Measurements from ENCODE around the gene TNFRSF21. TPM values are rescaled to one million over a fixed set of nuclear protein-coding genes. Genes with fewer than 3 reads are reported as not detected.

The TNFRSF21 gene
- total and polyA plus RNA-seq, 2 donors from 2014 or later, result 40.3 to 45.5 TPM

DNA sequence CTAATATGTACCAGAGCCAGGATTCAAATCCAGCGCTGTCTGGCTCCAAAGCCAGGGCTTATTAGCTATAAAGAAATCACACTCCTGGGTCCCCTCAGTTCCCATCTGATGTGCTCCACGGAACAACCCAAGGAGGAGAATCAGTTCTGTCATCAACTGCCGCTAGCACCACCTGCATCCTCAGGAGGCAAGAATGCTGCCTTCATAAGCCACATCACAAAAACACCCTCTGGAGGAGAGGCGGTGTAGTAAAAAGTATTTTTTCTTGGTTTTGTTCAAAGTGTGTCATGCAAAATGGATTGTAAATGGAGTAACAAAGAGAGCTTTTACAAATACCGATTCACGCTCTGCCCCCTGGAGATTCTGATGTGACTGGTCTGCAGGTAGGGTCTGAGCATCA lies 57.1 kb downstream of the TNFRSF21 start:
- FAIRE-seq, result no peak
- no peak overlapping the region for H3K4me3 ChIP-seq (ENCODE audit: low read length in 3 of 3)
- H3K4me1 ChIP-seq (ENCODE audit: control insufficient read depth in 2 of 3, insufficient read depth in 2 of 3, low read depth in 1 of 3, low read length in 3 of 3), result peaks cover 0 to 11% (median 7%) of the 10 kb centered on the region in 3 donors
- DNase-seq, result no peak
- H3K9me3 ChIP-seq (ENCODE audit: control insufficient read depth in 2 of 3, insufficient read depth in 1 of 3, low read length in 3 of 3), result no peaks in the 10 kb centered on the region
- peaks cover 0 to 20% (median 3%) of the 10 kb centered on the region in 3 donors for H3K36me3 ChIP-seq (ENCODE audit: control insufficient read depth in 2 of 3, insufficient read depth in 3 of 3, low read length in 3 of 3)
- no peak overlapping the region for H3K27ac ChIP-seq (ENCODE audit: low read depth in 2 of 2, low read length in 2 of 2)
- intact Hi-C loops (cut with DNase I), result no loop called here
- no peak overlapping the region for H3K9ac ChIP-seq (ENCODE audit: low read length in 3 of 3)
- H3K27me3 ChIP-seq (ENCODE audit: control insufficient read depth, insufficient read depth, low read length), result no peaks in the 10 kb centered on the region
- TF ChIP-seq, protein P1, sequence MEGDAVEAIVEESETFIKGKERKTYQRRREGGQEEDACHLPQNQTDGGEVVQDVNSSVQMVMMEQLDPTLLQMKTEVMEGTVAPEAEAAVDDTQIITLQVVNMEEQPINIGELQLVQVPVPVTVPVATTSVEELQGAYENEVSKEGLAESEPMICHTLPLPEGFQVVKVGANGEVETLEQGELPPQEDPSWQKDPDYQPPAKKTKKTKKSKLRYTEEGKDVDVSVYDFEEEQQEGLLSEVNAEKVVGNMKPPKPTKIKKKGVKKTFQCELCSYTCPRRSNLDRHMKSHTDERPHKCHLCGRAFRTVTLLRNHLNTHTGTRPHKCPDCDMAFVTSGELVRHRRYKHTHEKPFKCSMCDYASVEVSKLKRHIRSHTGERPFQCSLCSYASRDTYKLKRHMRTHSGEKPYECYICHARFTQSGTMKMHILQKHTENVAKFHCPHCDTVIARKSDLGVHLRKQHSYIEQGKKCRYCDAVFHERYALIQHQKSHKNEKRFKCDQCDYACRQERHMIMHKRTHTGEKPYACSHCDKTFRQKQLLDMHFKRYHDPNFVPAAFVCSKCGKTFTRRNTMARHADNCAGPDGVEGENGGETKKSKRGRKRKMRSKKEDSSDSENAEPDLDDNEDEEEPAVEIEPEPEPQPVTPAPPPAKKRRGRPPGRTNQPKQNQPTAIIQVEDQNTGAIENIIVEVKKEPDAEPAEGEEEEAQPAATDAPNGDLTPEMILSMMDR (IDR thresholded peaks at IDR 0.05; ENCODE audit: borderline replicate concordance, extremely low read depth, insufficient read depth), result no peak

DNA sequence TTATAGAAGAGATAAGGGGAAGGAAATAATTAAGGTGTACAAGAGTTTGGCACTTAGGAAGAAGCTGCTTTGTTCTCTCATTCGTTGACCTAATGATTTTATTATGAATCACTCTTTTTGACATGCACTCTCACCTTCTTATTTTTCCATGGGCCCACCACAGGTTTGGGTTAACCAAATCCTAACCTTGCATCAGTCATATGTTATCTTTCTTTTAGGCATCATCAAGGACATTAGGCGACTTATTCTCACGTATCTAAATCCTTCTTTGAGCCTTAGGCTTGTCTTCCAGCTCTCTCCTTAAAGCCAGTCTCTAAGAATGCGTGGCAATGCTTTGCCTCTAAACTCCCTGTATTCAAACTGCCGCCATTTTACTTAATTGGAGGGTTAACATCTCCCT lies 58.3 kb downstream of the TNFRSF21 start:
- no peak overlapping the region for H3K27ac ChIP-seq (ENCODE audit: low read depth in 2 of 2, low read length in 2 of 2)
- no peaks in the 10 kb centered on the region for H3K27me3 ChIP-seq (ENCODE audit: control insufficient read depth, insufficient read depth, low read length)
- no peak overlapping the region for H3K4me3 ChIP-seq (ENCODE audit: low read length in 3 of 3)
- FAIRE-seq (no peak), DNase-seq (no peak)
- H3K9me3 ChIP-seq (ENCODE audit: control insufficient read depth in 2 of 3, insufficient read depth in 1 of 3, low read length in 3 of 3), result no peaks in the 10 kb centered on the region
- peaks cover 0 to 20% (median 3%) of the 10 kb centered on the region in 3 donors for H3K36me3 ChIP-seq (ENCODE audit: control insufficient read depth in 2 of 3, insufficient read depth in 3 of 3, low read length in 3 of 3)
- intact Hi-C loops (cut with DNase I), result no loop called here
- TF ChIP-seq, protein P1 (IDR thresholded peaks at IDR 0.05; ENCODE audit: borderline replicate concordance, extremely low read depth, insufficient read depth), result no peak
- no peak overlapping the region for H3K9ac ChIP-seq (ENCODE audit: low read length in 3 of 3)
- H3K4me1 ChIP-seq (ENCODE audit: control insufficient read depth in 2 of 3, insufficient read depth in 2 of 3, low read depth in 1 of 3, low read length in 3 of 3), result peaks cover 0 to 21% (median 15%) of the 10 kb centered on the region in 3 donors

DNA sequence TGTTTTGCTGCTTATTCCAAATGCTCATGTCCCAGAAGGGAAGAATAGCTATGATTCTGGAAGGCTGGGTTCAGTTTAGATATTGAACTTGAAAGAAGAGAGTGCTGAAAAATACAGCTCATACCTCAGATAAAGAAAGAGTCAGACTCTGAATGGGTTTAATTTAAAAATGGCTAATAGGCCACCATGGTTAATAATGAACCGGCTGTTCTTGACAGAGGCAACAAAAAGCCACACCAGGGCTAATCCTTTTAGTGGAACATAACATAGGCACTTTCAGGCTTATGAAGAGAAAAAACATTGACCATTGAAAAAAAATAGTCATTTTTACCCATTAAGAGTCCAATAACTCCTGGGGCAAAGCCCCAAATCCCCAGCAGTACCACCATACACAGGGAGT lies 59.4 kb downstream of the TNFRSF21 start:
- FAIRE-seq (no peak), DNase-seq (no peak)
- Histone ChIP-seq H3K4me3 (ENCODE audit: low read length in 3 of 3) (no peak overlapping the region), H3K4me1 (ENCODE audit: control insufficient read depth in 2 of 3, insufficient read depth in 2 of 3, low read depth in 1 of 3, low read length in 3 of 3) (peaks cover 0 to 21% (median 15%) of the 10 kb centered on the region in 3 donors), H3K9me3 (ENCODE audit: control insufficient read depth in 2 of 3, insufficient read depth in 1 of 3, low read length in 3 of 3) (no peaks in the 10 kb centered on the region), H3K36me3 (ENCODE audit: control insufficient read depth in 2 of 3, insufficient read depth in 3 of 3, low read length in 3 of 3) (peaks cover 0 to 19% (median 3%) of the 10 kb centered on the region in 3 donors), H3K27me3 (ENCODE audit: control insufficient read depth, insufficient read depth, low read length) (no peaks in the 10 kb centered on the region), H3K9ac (ENCODE audit: low read length in 3 of 3) (no peak overlapping the region), H3K27ac (ENCODE audit: low read depth in 2 of 2, low read length in 2 of 2) (no peak overlapping the region)
- intact Hi-C loops (cut with DNase I), result no loop called here
- TF ChIP-seq, protein P1 (IDR thresholded peaks at IDR 0.05; ENCODE audit: borderline replicate concordance, extremely low read depth, insufficient read depth), result no peak

DNA sequence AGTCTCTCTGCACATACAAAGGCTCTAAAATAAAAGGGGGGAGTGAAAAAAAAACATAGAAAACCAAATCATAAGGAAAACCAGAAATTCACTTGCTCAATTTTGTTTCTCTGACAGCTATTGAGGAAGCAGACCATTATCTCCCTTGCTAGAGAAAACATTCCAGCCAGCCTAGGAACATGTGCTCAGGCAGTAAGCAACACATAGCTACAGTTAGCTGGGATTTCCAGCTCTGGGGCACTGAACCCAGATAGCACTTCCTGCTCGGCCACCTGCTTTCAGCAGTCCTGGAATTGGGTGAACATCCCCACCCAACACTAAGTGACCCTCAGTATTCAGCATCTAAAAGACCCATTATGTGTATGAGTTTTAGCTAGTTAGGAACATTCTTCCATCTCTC lies 61.3 kb downstream of the TNFRSF21 start:
- Histone ChIP-seq H3K27me3 (ENCODE audit: control insufficient read depth, insufficient read depth, low read length) (no peaks in the 10 kb centered on the region), H3K4me3 (ENCODE audit: low read length in 3 of 3) (no peak overlapping the region), H3K27ac (ENCODE audit: low read depth in 2 of 2, low read length in 2 of 2) (no peak overlapping the region), H3K9me3 (ENCODE audit: control insufficient read depth in 2 of 3, insufficient read depth in 1 of 3, low read length in 3 of 3) (no peaks in the 10 kb centered on the region), H3K4me1 (ENCODE audit: control insufficient read depth in 2 of 3, insufficient read depth in 2 of 3, low read depth in 1 of 3, low read length in 3 of 3) (peaks cover 0 to 21% (median 15%) of the 10 kb centered on the region in 3 donors), H3K36me3 (ENCODE audit: control insufficient read depth in 2 of 3, insufficient read depth in 3 of 3, low read length in 3 of 3) (peaks cover 0 to 15% (median 3%) of the 10 kb centered on the region in 3 donors), H3K9ac (ENCODE audit: low read length in 3 of 3) (no peak overlapping the region)
- DNase-seq (no peak), FAIRE-seq (no peak)
- intact Hi-C loops (cut with DNase I), result no loop called here
- TF ChIP-seq, protein P1 (IDR thresholded peaks at IDR 0.05; ENCODE audit: borderline replicate concordance, extremely low read depth, insufficient read depth), result no peak

All from kidney (tissue), 14 donors.